HEK293 (cell line): ENCODE data around the gene PDE8B.

Experiments
- CTCF ChIA-PET: fragments of 350-600 bp; formaldehyde crosslinking; extraction: SDS; loops from one replicate; lab custom pipeline; 2021; ENCODE audit warnings: antibody characterized with exemption; lab: Yijun Ruan, JAX
- POLR2A ChIA-PET: fragments of 300-600 bp; formaldehyde crosslinking; extraction: SDS; loops from one replicate; lab custom pipeline; 2020; ENCODE audit warnings: antibody characterized with exemption, inconsistent platforms; lab: Yijun Ruan, JAX
- H3K27ac ChIP-seq: fragments of 200-500 bp; sonication (Bioruptor generic); 2 replicates; pipeline ENCODE4 v1.5.1; 2014; ENCODE audit warnings: low read depth, low read length, control low read depth, inconsistent platforms; ENCODE audit errors: extremely low read depth
- H3K36me3 ChIP-seq, 2 experiments: fragments of 200-500 bp in 1 of 2; sonication (Bioruptor generic) in 1 of 2; 1 replicate in 1 of 2; 2 replicates in 1 of 2; pipeline ENCODE4 v1.5.1; 2014 to 2017; ENCODE audit warnings: inconsistent platforms in 2 of 2, low read length in 2 of 2; ENCODE audit not compliant: control insufficient read depth in 2 of 2, insufficient read depth in 1 of 2
- H3K4me1 ChIP-seq: fragments of 200-500 bp; sonication (Bioruptor generic); 2 replicates; pipeline ENCODE4 v1.5.1; 2014; ENCODE audit warnings: mild to moderate bottlenecking, low read length, inconsistent platforms; ENCODE audit not compliant: control insufficient read depth, insufficient read depth
- H3K4me3 ChIP-seq: 2 replicates; pipeline ENCODE4 v1.5.1; 2011; ENCODE audit warnings: low read depth, mild to moderate bottlenecking, control low read depth, low read length, moderate library complexity
- H3K9me3 ChIP-seq: fragments of 200-500 bp; sonication (Bioruptor generic); 2 replicates; pipeline ENCODE4 v1.5.1; 2014; ENCODE audit warnings: low read depth, low read length, inconsistent platforms; ENCODE audit not compliant: control insufficient read depth, insufficient read depth
- ELK4 ChIP-seq: IDR thresholded peaks from 2 replicates; pipeline ENCODE4 v1.6.1; 2011; ENCODE audit warnings: mild to moderate bottlenecking, low read depth, low read length, borderline replicate concordance
- KLF1 ChIP-seq: fragments of 450-650 bp; formaldehyde crosslinking; IDR thresholded peaks from 2 replicates; pipeline ENCODE4 v1.5.1; 2016; ENCODE audit warnings: missing biosample characterization, missing genetic modification characterization
- KLF16 ChIP-seq: fragments of 450-650 bp; formaldehyde crosslinking; IDR thresholded peaks from 2 replicates; pipeline ENCODE4 v1.5.1; 2017; ENCODE audit warnings: missing biosample characterization, missing genetic modification characterization
- MYNN ChIP-seq: fragments of 450-650 bp; formaldehyde crosslinking; IDR thresholded peaks from 2 replicates; pipeline ENCODE4 v1.5.1; 2016; ENCODE audit warnings: missing biosample characterization, missing genetic modification characterization, borderline replicate concordance
- PRDM2 ChIP-seq: fragments of 450-650 bp; formaldehyde crosslinking; IDR thresholded peaks from 2 replicates; pipeline ENCODE4 v1.5.1; 2016; ENCODE audit warnings: missing biosample characterization, missing genetic modification characterization, borderline replicate concordance
- PRDM6 ChIP-seq: fragments of 450-650 bp; formaldehyde crosslinking; IDR thresholded peaks from 2 replicates; pipeline ENCODE4 v1.5.1; 2017; ENCODE audit warnings: missing biosample characterization, missing genetic modification characterization
- SP7 ChIP-seq: fragments of 450-650 bp; formaldehyde crosslinking; IDR thresholded peaks from 2 replicates; pipeline ENCODE4 v1.5.1; 2016; ENCODE audit warnings: missing biosample characterization, missing genetic modification characterization
- TRIM28 ChIP-seq: IDR thresholded peaks from 2 replicates; pipeline ENCODE4 v1.6.1; 2011; ENCODE audit warnings: low read length, control low read depth, borderline replicate concordance
- ZBTB21 ChIP-seq: fragments of 450-650 bp; formaldehyde crosslinking; IDR thresholded peaks from 2 replicates; pipeline ENCODE4 v1.5.1; 2017; ENCODE audit warnings: missing biosample characterization, missing genetic modification characterization
- ZBTB26 ChIP-seq: fragments of 450-650 bp; formaldehyde crosslinking; optimal IDR thresholded peaks from 2 replicates; pipeline ENCODE3; 2016; ENCODE audit warnings: missing biosample characterization, mild to moderate bottlenecking, missing genetic modification characterization
- ZIC2 ChIP-seq: fragments of 450-650 bp; formaldehyde crosslinking; IDR thresholded peaks from 2 replicates; pipeline ENCODE4 v1.5.1; 2016; ENCODE audit warnings: missing biosample characterization, missing genetic modification characterization
- ZNF133 ChIP-seq: fragments of 450-650 bp; formaldehyde crosslinking; IDR thresholded peaks from 2 replicates; pipeline ENCODE4 v1.5.1; 2016; ENCODE audit warnings: missing biosample characterization, missing genetic modification characterization
- ZNF138 ChIP-seq: fragments of 450-650 bp; formaldehyde crosslinking; IDR thresholded peaks from 2 replicates; pipeline ENCODE4 v1.5.1; 2016; ENCODE audit warnings: missing biosample characterization, missing genetic modification characterization, borderline replicate concordance
- ZNF148 ChIP-seq: fragments of 450-650 bp; formaldehyde crosslinking; IDR thresholded peaks from 2 replicates; pipeline ENCODE4 v1.5.0; 2017; ENCODE audit warnings: missing biosample characterization, missing genetic modification characterization, borderline replicate concordance
- ZNF175 ChIP-seq: fragments of 450-650 bp; formaldehyde crosslinking; IDR thresholded peaks from 2 replicates; pipeline ENCODE4 v1.5.1; 2016; ENCODE audit warnings: missing biosample characterization, missing genetic modification characterization
- ZNF596 ChIP-seq: fragments of 450-650 bp; IDR thresholded peaks from 2 replicates; pipeline ENCODE4 v1.5.0; 2018; ENCODE audit warnings: missing biosample characterization, mild to moderate bottlenecking, missing genetic modification characterization, moderate library complexity
- ZNF677 ChIP-seq: fragments of 450-650 bp; IDR thresholded peaks from 2 replicates; pipeline ENCODE4 v1.5.0; 2018; ENCODE audit warnings: missing biosample characterization, mild to moderate bottlenecking, missing genetic modification characterization, moderate library complexity

The PDE8B gene

GRCh38 chr5:77302653-77303052 lies 92.2 kb downstream of the PDE8B start (continued):
- TF ChIP-seq PRDM2 (tag by site-specific recombination) = no peak

- Histone ChIP-seq H3K4me3 (no peak overlapping the region), H3K36me3 (no peaks in the 10 kb centered on the region), H3K4me1 (no peaks in the 10 kb centered on the region), H3K9me3 (no peaks in the 10 kb centered on the region), H3K27ac (no peak overlapping the region)
- POLR2A ChIA-PET = no interaction called here
- CTCF ChIA-PET = no interaction called here
- TF ChIP-seq ZNF175 (tag by site-specific recombination) (no peak), ZNF138 (tag by site-specific recombination) (no peak), SP7 (tag by site-specific recombination) (no peak), ZBTB21 (tag by site-specific recombination) (no peak), ZNF148 (tag by site-specific recombination) (no peak), ZBTB26 (no peak), ZNF133 (tag by site-specific recombination) (no peak), KLF16 (tag by site-specific recombination) (no peak), ZNF596 (tag by site-specific recombination) (no peak), ZNF677 (no peak), TRIM28 (no peak)
Observed at GRCh38 chr5:77304388-77304787, 93.9 kb downstream of the PDE8B start.

GRCh38 chr5:77305222-77305846 lies 94.9 kb downstream of the PDE8B start:
- H3K9me3 ChIP-seq = no peaks in the 10 kb centered on the region
- CTCF ChIA-PET = interaction anchor here (1.1 kb wide), 1 partner anchor 128 kb away, joined by 4 read pairs; no protein-coding TSS in a partner anchor
- H3K4me3 ChIP-seq = no peak overlapping the region
- H3K27ac ChIP-seq = no peak overlapping the region
- H3K4me1 ChIP-seq = no peaks in the 10 kb centered on the region
- no peaks in the 10 kb centered on the region for H3K36me3 ChIP-seq
- POLR2A ChIA-PET = no interaction called here
- TF ChIP-seq PRDM6 (tag by site-specific recombination) (no peak), ELK4 (no peak), KLF1 (no peak), MYNN (tag by site-specific recombination) (no peak), ZIC2 (tag by site-specific recombination) (0 out of 2 replicates have a peak, but pooled peaks have one; percentile 10)
